ENCODE data around the gene GRB10. TPM values are rescaled to one million over a fixed set of nuclear protein-coding genes. Genes with fewer than 3 reads are reported as not detected.
A peak's percentile ranks its signal among the peaks of the same experiment; 100 is the strongest.

GRB10 gene
- total and polyA plus RNA-seq, 4 donors: 11.6 to 68.6 (median 41.0) TPM

DNA sequence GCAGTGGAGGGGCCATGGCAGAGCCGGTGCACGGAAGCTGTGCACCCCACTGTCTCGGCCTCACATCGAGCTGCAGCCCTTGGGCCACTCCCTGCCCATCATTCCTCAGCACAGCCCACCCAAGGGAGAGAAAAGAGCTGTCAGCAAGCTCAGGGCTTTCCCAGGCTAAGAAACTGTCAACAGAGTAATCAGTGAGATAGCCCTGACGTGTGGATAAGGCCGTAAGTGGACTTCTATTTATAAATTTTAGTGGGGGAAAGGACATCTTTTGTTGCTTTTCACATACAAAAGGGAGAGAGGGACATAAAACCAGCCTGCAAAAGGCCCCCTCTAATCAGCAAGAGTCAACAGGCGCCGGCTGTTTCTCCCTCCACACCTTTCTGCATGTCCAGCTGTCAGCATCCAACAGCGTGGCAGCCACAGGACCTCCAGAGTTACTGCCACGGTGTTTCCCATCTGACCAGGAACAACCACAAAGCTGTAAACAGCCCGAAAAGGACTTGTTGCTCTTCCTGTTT lies 160.7 kb downstream of the GRB10 start:
- peak overlapping the region in 1 of 2 donors; percentile 48 for H3K27ac ChIP-seq (ENCODE audit: low read depth in 1 of 2, low read length in 1 of 2)
- WGBS, 2 donors: 82 to 88% methylated on average over 11 of the region's 11 CpGs
- peaks cover 0 to 10% (median under 1%) of the 10 kb centered on the region in 4 donors for H3K36me3 ChIP-seq (ENCODE audit: control insufficient read depth in 4 of 4, insufficient read depth in 4 of 4, low read length in 4 of 4)
- TF ChIP-seq, protein P1, sequence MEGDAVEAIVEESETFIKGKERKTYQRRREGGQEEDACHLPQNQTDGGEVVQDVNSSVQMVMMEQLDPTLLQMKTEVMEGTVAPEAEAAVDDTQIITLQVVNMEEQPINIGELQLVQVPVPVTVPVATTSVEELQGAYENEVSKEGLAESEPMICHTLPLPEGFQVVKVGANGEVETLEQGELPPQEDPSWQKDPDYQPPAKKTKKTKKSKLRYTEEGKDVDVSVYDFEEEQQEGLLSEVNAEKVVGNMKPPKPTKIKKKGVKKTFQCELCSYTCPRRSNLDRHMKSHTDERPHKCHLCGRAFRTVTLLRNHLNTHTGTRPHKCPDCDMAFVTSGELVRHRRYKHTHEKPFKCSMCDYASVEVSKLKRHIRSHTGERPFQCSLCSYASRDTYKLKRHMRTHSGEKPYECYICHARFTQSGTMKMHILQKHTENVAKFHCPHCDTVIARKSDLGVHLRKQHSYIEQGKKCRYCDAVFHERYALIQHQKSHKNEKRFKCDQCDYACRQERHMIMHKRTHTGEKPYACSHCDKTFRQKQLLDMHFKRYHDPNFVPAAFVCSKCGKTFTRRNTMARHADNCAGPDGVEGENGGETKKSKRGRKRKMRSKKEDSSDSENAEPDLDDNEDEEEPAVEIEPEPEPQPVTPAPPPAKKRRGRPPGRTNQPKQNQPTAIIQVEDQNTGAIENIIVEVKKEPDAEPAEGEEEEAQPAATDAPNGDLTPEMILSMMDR (IDR thresholded peaks at IDR 0.05; ENCODE audit: control extremely low read depth, extremely low read depth): no peak
- H3K27me3 ChIP-seq (ENCODE audit: control insufficient read depth in 3 of 3, insufficient read depth in 3 of 3, low read length in 2 of 3): no peaks in the 10 kb centered on the region
- no peak for ATAC-seq (ENCODE audit: insufficient read depth, low FRiP score)
- H3K4me1 ChIP-seq (ENCODE audit: control insufficient read depth in 5 of 5, insufficient read depth in 5 of 5, low read length in 5 of 5): peaks cover 0 to 6% (median 0%) of the 10 kb centered on the region in 5 donors
- H3K9me3 ChIP-seq (ENCODE audit: control insufficient read depth in 4 of 4, insufficient read depth in 3 of 4, low read length in 3 of 4): no peaks in the 10 kb centered on the region
- H3K9ac ChIP-seq (ENCODE audit: insufficient read depth in 1 of 2, low read length in 2 of 2): no peak overlapping the region
- no peak for DNase-seq
- no peak overlapping the region for H3K4me3 ChIP-seq

DNA sequence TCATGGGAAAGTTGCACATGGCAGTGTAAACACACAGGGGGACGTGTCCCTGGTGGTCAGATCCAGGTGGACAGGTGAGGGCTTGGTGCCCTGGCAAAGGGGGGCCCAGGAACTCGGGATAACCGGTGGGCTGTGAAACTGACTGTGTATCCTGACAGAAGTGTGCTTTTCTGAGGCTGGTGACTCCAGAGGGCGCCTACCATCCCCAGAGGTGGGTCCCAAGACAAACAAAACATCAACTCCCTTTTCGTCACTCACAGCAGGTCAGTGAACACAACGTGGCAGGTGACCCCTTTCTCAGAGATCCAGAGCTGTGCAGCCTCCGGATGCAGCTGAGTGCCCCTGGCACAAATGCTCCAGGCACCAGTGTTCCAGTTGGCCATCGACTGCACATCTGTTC lies 161.5 kb downstream of the GRB10 start:
- TF ChIP-seq, protein P1 (IDR thresholded peaks at IDR 0.05; ENCODE audit: control extremely low read depth, extremely low read depth): no peak
- DNase-seq: no peak
- no peak for ATAC-seq (ENCODE audit: insufficient read depth, low FRiP score)
- no peaks in the 10 kb centered on the region for H3K27me3 ChIP-seq (ENCODE audit: control insufficient read depth in 3 of 3, insufficient read depth in 3 of 3, low read length in 2 of 3)
- H3K9ac ChIP-seq (ENCODE audit: insufficient read depth in 1 of 2, low read length in 2 of 2): no peak overlapping the region
- 80 to 86% methylated on average over 8 of the region's 8 CpGs for WGBS, 2 donors
- H3K4me1 ChIP-seq (ENCODE audit: control insufficient read depth in 5 of 5, insufficient read depth in 5 of 5, low read length in 5 of 5): peaks cover 0 to 6% (median 0%) of the 10 kb centered on the region in 5 donors
- H3K27ac ChIP-seq (ENCODE audit: low read depth in 1 of 2, low read length in 1 of 2): no peak overlapping the region
- H3K4me3 ChIP-seq: no peak overlapping the region
- H3K9me3 ChIP-seq (ENCODE audit: control insufficient read depth in 4 of 4, insufficient read depth in 3 of 4, low read length in 3 of 4): no peaks in the 10 kb centered on the region
- H3K36me3 ChIP-seq (ENCODE audit: control insufficient read depth in 4 of 4, insufficient read depth in 4 of 4, low read length in 4 of 4): peaks cover 0 to 11% (median 6%) of the 10 kb centered on the region in 4 donors

DNA sequence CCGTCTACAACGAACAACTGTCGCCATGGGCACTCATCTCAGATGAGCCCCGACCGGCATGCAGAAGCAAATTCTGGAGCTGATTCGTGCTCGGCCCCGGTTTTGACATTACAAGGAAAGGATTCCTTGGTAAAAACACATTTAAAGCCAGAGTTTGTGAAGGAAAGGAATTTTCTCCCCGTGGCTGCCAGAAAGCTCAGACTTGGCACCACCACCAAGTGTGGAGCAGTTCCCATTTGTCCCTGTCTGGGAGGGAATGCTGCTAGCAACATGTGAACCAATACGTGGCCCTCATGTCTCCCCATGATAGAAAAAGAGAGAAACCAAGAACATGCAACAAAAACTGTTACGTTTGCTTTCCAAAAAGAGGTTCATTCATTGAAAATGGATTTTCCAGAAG lies 162.3 kb downstream of the GRB10 start:
- H3K36me3 ChIP-seq (ENCODE audit: control insufficient read depth in 4 of 4, insufficient read depth in 4 of 4, low read length in 4 of 4): peaks cover 0 to 12% (median 7%) of the 10 kb centered on the region in 4 donors
- H3K9ac ChIP-seq (ENCODE audit: insufficient read depth in 1 of 2, low read length in 2 of 2): no peak overlapping the region
- WGBS, 2 donors: 65 to 84% methylated on average over 11 of the region's 11 CpGs
- no peaks in the 10 kb centered on the region for H3K27me3 ChIP-seq (ENCODE audit: control insufficient read depth in 3 of 3, insufficient read depth in 3 of 3, low read length in 2 of 3)
- no peaks in the 10 kb centered on the region for H3K9me3 ChIP-seq (ENCODE audit: control insufficient read depth in 4 of 4, insufficient read depth in 3 of 4, low read length in 3 of 4)
- TF ChIP-seq, protein P1 (IDR thresholded peaks at IDR 0.05; ENCODE audit: control extremely low read depth, extremely low read depth): no peak
- DNase-seq: peak in 1 of 3 donors; percentile 19
- H3K27ac ChIP-seq (ENCODE audit: low read depth in 1 of 2, low read length in 1 of 2): no peak overlapping the region
- peaks cover 0 to 6% (median 0%) of the 10 kb centered on the region in 5 donors for H3K4me1 ChIP-seq (ENCODE audit: control insufficient read depth in 5 of 5, insufficient read depth in 5 of 5, low read length in 5 of 5)
- no peak for ATAC-seq (ENCODE audit: insufficient read depth, low FRiP score)
- H3K4me3 ChIP-seq: no peak overlapping the region

DNA sequence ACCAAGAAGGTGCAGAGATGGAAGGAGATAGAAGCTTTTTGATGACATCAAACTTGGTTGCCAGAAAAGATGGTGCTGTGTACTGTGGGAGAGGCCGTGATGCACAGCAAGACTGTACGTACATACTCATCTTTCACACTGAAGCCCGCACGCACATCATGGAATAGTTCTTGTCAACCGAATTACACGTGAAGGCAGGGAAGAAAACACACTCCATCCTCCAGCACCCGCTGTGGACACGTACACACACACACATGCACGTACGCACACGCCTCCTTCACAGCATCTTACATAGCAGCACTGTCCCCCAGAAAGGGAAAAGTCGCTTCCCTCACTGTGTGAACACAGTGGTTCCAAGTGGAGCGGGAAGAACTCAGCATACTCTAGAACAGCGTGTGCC lies 163.0 kb downstream of the GRB10 start:
- Histone ChIP-seq H3K9me3 (ENCODE audit: control insufficient read depth in 4 of 4, insufficient read depth in 3 of 4, low read length in 3 of 4) (no peaks in the 10 kb centered on the region), H3K9ac (ENCODE audit: insufficient read depth in 1 of 2, low read length in 2 of 2) (no peak overlapping the region), H3K4me3 (no peak overlapping the region), H3K27me3 (ENCODE audit: control insufficient read depth in 3 of 3, insufficient read depth in 3 of 3, low read length in 2 of 3) (no peaks in the 10 kb centered on the region), H3K4me1 (ENCODE audit: control insufficient read depth in 5 of 5, insufficient read depth in 5 of 5, low read length in 5 of 5) (peaks cover 0 to 6% (median 0%) of the 10 kb centered on the region in 5 donors), H3K27ac (ENCODE audit: low read depth in 1 of 2, low read length in 1 of 2) (no peak overlapping the region), H3K36me3 (ENCODE audit: control insufficient read depth in 4 of 4, insufficient read depth in 4 of 4, low read length in 4 of 4) (peaks cover 0 to 13% (median 7%) of the 10 kb centered on the region in 4 donors)
- ATAC-seq (ENCODE audit: insufficient read depth, low FRiP score): no peak
- TF ChIP-seq, protein P1 (IDR thresholded peaks at IDR 0.05; ENCODE audit: control extremely low read depth, extremely low read depth): no peak
- no peak for DNase-seq
- WGBS, 2 donors: 89 to 95% methylated on average over 14 of the region's 14 CpGs

Data from lung (tissue), 12 donors.